Keratinocyte (primary cell): ENCODE measurements around the gene REX1BD. TPM values are rescaled to one million over a fixed set of nuclear protein-coding genes. Genes with fewer than 3 reads are reported as not detected.
"Not testable (repeated sequence)": the region's sequence is repeated elsewhere in the genome, so short reads cannot be mapped to it uniquely, and the experiment has no call there.

ENCODE experiments used
- DNase-seq: peaks from one replicate; pipeline ENCODE4 v3.0.0-alpha.2; 2011; ENCODE audit warnings: low read depth, missing footprints, low spot score
- FAIRE-seq: peaks from 2 replicates; lab custom pipeline; 2011; peaks lifted over from hg19 to GRCh38; lab: Jason Lieb, UNC
- H2AFZ ChIP-seq: 2 replicates; pipeline ENCODE4 v1.6.0; 2012; ENCODE audit warnings: low read length, control low read depth, inconsistent platforms; ENCODE audit not compliant: control insufficient read depth
- H3K27ac ChIP-seq: 2 replicates; pipeline ENCODE4 v1.5.1; 2011; ENCODE audit warnings: low read length; ENCODE audit not compliant: control insufficient read depth, insufficient read depth
- H3K27me3 ChIP-seq: 3 replicates; pipeline ENCODE4 v1.6.0; 2011; ENCODE audit warnings: low read length; ENCODE audit not compliant: control insufficient read depth, insufficient read depth; ENCODE audit errors: extremely low read depth
- H3K36me3 ChIP-seq, 2 experiments: 2 replicates in 1 of 2; 3 replicates in 1 of 2; pipeline ENCODE4 v1.5.1; 2011; ENCODE audit warnings: low read length in 2 of 2, mild to moderate bottlenecking in 1 of 2; ENCODE audit not compliant: control insufficient read depth in 2 of 2, insufficient read depth in 2 of 2; ENCODE audit errors: extremely low read depth in 1 of 2
- H3K4me1 ChIP-seq: 3 replicates; pipeline ENCODE4 v1.5.1; 2011; ENCODE audit warnings: low read length; ENCODE audit not compliant: control insufficient read depth, insufficient read depth; ENCODE audit errors: extremely low read depth
- H3K4me2 ChIP-seq: 3 replicates; pipeline ENCODE4 v1.6.0; 2011; ENCODE audit warnings: low read depth, low read length; ENCODE audit not compliant: control insufficient read depth, insufficient read depth; ENCODE audit errors: extremely low read depth
- H3K4me3 ChIP-seq, 3 experiments: fragments of 200-600 bp in 1 of 3; sonication (generic) in 1 of 3; 2 replicates in 2 of 3; 3 replicates in 1 of 3; pipeline ENCODE4 v1.5.1; 2011 to 2016; ENCODE audit warnings: low read length in 3 of 3, mild to moderate bottlenecking in 3 of 3, control low read depth in 2 of 3, inconsistent platforms in 1 of 3, low read depth in 1 of 3, mixed read lengths in 1 of 3, mixed run types in 1 of 3, moderate library complexity in 1 of 3; ENCODE audit not compliant: control insufficient read depth in 2 of 3, insufficient read depth in 2 of 3; ENCODE audit errors: extremely low read depth in 1 of 3
- H3K79me2 ChIP-seq: 2 replicates; pipeline ENCODE4 v1.6.0; 2012; ENCODE audit warnings: low read length; ENCODE audit not compliant: control insufficient read depth, insufficient read depth
- H3K9ac ChIP-seq: 3 replicates; pipeline ENCODE4 v1.6.0; 2011; ENCODE audit warnings: low read length; ENCODE audit not compliant: control insufficient read depth, insufficient read depth; ENCODE audit errors: extremely low read depth
- H3K9me1 ChIP-seq: 3 replicates; pipeline ENCODE4 v1.6.0; 2011; ENCODE audit warnings: low read length; ENCODE audit not compliant: control insufficient read depth, insufficient read depth; ENCODE audit errors: extremely low read depth
- H3K9me3 ChIP-seq: 2 replicates; pipeline ENCODE4 v1.5.1; 2012; ENCODE audit warnings: low read depth, low read length; ENCODE audit not compliant: control insufficient read depth
- H4K20me1 ChIP-seq: 3 replicates; pipeline ENCODE4 v1.6.0; 2011; ENCODE audit warnings: low read length; ENCODE audit not compliant: control insufficient read depth, insufficient read depth; ENCODE audit errors: extremely low read depth
- CTCF ChIP-seq, 3 experiments: IDR thresholded peaks in 1 of 3; conservative IDR thresholded peaks in 1 of 3; optimal IDR thresholded peaks in 1 of 3; 2 replicates in 2 of 3; 3 replicates in 1 of 3; pipeline versions ENCODE3 to v1.5.1; 2011; ENCODE audit warnings: low read length in 3 of 3, mild to moderate bottlenecking in 3 of 3, moderate library complexity in 2 of 3, control low read depth in 1 of 3, inconsistent platforms in 1 of 3; ENCODE audit not compliant: insufficient read depth in 2 of 3; ENCODE audit errors: extremely low read depth in 1 of 3
- EZH2 ChIP-seq: IDR thresholded peaks from one replicate; pipeline ENCODE4 v1.6.1; 2012; ENCODE audit warnings: inconsistent platforms, mild to moderate bottlenecking, low read length, moderate library complexity
- dilution Hi-C: fragments of 300-500 bp; cut with MboI; formaldehyde crosslinking; loops from one replicate; pipeline ENCODE4 v1.7.0; 2020; ENCODE audit warnings: low sequenced_read_pairs; ENCODE audit not compliant: extremely low pct_ligation_motif_present
- polyA minus RNA-seq, 3 experiments: library from RNA; depleted of rRNA, polyadenylated mRNA; stranded (reverse); fragments of >200 nt; gene quantifications; 1 replicate in 1 of 3; 2 replicates in 1 of 3; 3 replicates in 1 of 3; pipeline ENCODE4 v1.2.3, GENCODE V29; 2011
- polyA plus RNA-seq, 5 experiments: library from polyadenylated mRNA; depleted of rRNA in 3 of 5; stranded (reverse) in 3 of 5; stranded (forward) in 1 of 5; unstranded in 1 of 5; fragments of >200 nt; gene quantifications; 1 replicate in 1 of 5; 2 replicates in 3 of 5; 3 replicates in 1 of 5; pipeline versions ENCODE4 v1.2.1 to v1.2.3, GENCODE V29; 2011 to 2012; ENCODE audit warnings: missing spikeins in 2 of 5, low read depth in 1 of 5, low replicate concordance in 1 of 5

Gene REX1BD
- polyA plus RNA-seq (29.5 to 36.9 TPM (median 31.9 TPM) in 3 replicates), polyA minus RNA-seq (1.7 to 4.6 TPM (median 2.8 TPM) in 3 replicates)
- polyA plus RNA-seq (2011; ENCODE audit: low read depth), result 10.8 TPM
- polyA plus RNA-seq (2011; cell fraction: cytosol; rRNA removed), result 5.6 and 30.0 TPM in 2 replicates
- 49.9 and 53.2 TPM in 2 replicates for polyA plus RNA-seq (2011; cell fraction: nucleus; rRNA removed)
- 23.0 and 72.1 TPM in 2 replicates for polyA plus RNA-seq (2012; ENCODE audit: low replicate concordance)
- polyA minus RNA-seq (2011; cell fraction: cytosol; rRNA and poly(A)+ RNA removed), result 23.8 TPM
- 5.7 and 6.3 TPM in 2 replicates for polyA minus RNA-seq (2011; cell fraction: nucleus; rRNA and poly(A)+ RNA removed)

- Histone ChIP-seq H3K36me3 (peaks cover 5 to 8% of the 10 kb centered on the region in 2 experiments), H3K79me2 (peaks cover 9% of the 10 kb centered on the region), H4K20me1 (no peaks in the 10 kb centered on the region), H3K9ac (peak within 1 kb of the TSS; percentile 72), H3K27ac (peak within 1 kb of the TSS; percentile 60), H3K4me2 (peak within 1 kb of the TSS; percentile 91), H3K9me3 (no peaks in the 10 kb centered on the region), H3K4me3 (peak within 1 kb of the TSS; percentile 74 to 94 (median 84)), H2AFZ (peak within 1 kb of the TSS; percentile 65), H3K9me1 (no peaks in the 10 kb centered on the region), H3K4me1 (peaks cover 9% of the 10 kb centered on the region), H3K27me3 (no peaks in the 10 kb centered on the region)
- no peak for FAIRE-seq
- dilution Hi-C loops, result no loop called here
- TF ChIP-seq CTCF (optimal IDR thresholded peaks at IDR 0.05 in 1 of 3, IDR thresholded peaks at IDR 0.05 in 1 of 3, conservative IDR thresholded peaks at IDR 0.05 in 1 of 3; ENCODE audit: extremely low read depth in 1 of 3, insufficient read depth in 2 of 3, low read length in 3 of 3), result peak; percentile 67 to 91 (median 88)
- TF ChIP-seq EZH2, result no peak
- no peak for DNase-seq
These were observed at the start of gene REX1BD for GRCh38 chr19:18588611-18589379. Gene REX1BD (plus strand): TSS chr19:18588798. CDS start chr19:18588802, 4 bp downstream.

GRCh38 chr19:18539372-18539771, 49.2 kb upstream of the REX1BD start:
- H4K20me1 ChIP-seq, result no peaks in the 10 kb centered on the region
- no peaks in the 10 kb centered on the region for H3K9me3 ChIP-seq
- no peak for FAIRE-seq
- no peak overlapping the region for H2AFZ ChIP-seq
- peaks cover 13% of the 10 kb centered on the region for H3K79me2 ChIP-seq
- H3K27me3 ChIP-seq, result no peaks in the 10 kb centered on the region
- no peak for DNase-seq
- peaks cover 22 to 38% of the 10 kb centered on the region in 2 experiments for H3K36me3 ChIP-seq
- no peaks in the 10 kb centered on the region for H3K9me1 ChIP-seq
- no peak overlapping the region for H3K9ac ChIP-seq
- H3K27ac ChIP-seq, result no peak overlapping the region
- H3K4me3 ChIP-seq, result no peak overlapping the region
- peaks cover 11% of the 10 kb centered on the region for H3K4me1 ChIP-seq
- no peak overlapping the region for H3K4me2 ChIP-seq
- dilution Hi-C loops, result no loop called here
- TF ChIP-seq CTCF (optimal IDR thresholded peaks at IDR 0.05 in 1 of 3, IDR thresholded peaks at IDR 0.05 in 1 of 3, conservative IDR thresholded peaks at IDR 0.05 in 1 of 3; ENCODE audit: extremely low read depth in 1 of 3, insufficient read depth in 2 of 3, low read length in 3 of 3) (no peak), EZH2 (no peak)

GRCh38 chr19:18540200-18540599, 48.4 kb upstream of the REX1BD start:
- H3K4me3 ChIP-seq, FAIRE-seq, H3K27me3 ChIP-seq, DNase-seq, H2AFZ ChIP-seq, dilution Hi-C loops, H3K9me1 ChIP-seq, H3K4me2 ChIP-seq, H4K20me1 ChIP-seq, H3K9ac ChIP-seq, H3K9me3 ChIP-seq, H3K27ac ChIP-seq: not testable (repeated sequence)
- peaks cover 11% of the 10 kb centered on the region for H3K4me1 ChIP-seq
- H3K36me3 ChIP-seq, result peaks cover 22 to 38% of the 10 kb centered on the region in 2 experiments
- peaks cover 13% of the 10 kb centered on the region for H3K79me2 ChIP-seq
